C4-2B (cell line): ENCODE results near the gene FOXF2.
A peak's percentile ranks its signal among the peaks of the same experiment; 100 is the strongest.

Experiments used
- H3K27ac ChIP-seq: fragments of 450-650 bp; 2 replicates; pipeline ENCODE4 v1.5.1; 2017
- CTCF ChIP-seq: fragments of 450-650 bp; conservative IDR thresholded peaks from 2 replicates; pipeline ENCODE4 v1.5.1; 2017; ENCODE audit warnings: mild to moderate bottlenecking
- ZFX ChIP-seq: fragments of 450-650 bp; IDR thresholded peaks from 2 replicates; pipeline ENCODE4 v1.6.1; 2017

FOXF2 gene

GRCh38 chr6:1423578-1423977 is 34.2 kb downstream of the FOXF2 start:
- TF ChIP-seq ZFX = no peak
- no peak for TF ChIP-seq CTCF

GRCh38 chr6:1424306-1424927 is 35.0 kb downstream of the FOXF2 start:
- H3K27ac ChIP-seq = no peak overlapping the region
- TF ChIP-seq CTCF = peak; percentile 88
- TF ChIP-seq ZFX = no peak

More at GRCh38 chr6:1423578-1423977, 34.2 kb downstream of the FOXF2 start:
- no peak overlapping the region for H3K27ac ChIP-seq

- no peak for TF ChIP-seq ZFX
- no peak for TF ChIP-seq CTCF
- no peak overlapping the region for H3K27ac ChIP-seq
These were observed 37.0 kb downstream of the FOXF2 start for GRCh38 chr6:1426416-1426815.

- H3K27ac ChIP-seq = no peak overlapping the region
These were observed 46.4 kb downstream of the FOXF2 start for GRCh38 chr6:1435806-1436205.

GRCh38 chr6:1436334-1437306 is 47.2 kb downstream of the FOXF2 start:
- H3K27ac ChIP-seq = no peak overlapping the region
- TF ChIP-seq CTCF = peak; percentile 81
- TF ChIP-seq ZFX = no peak

More at GRCh38 chr6:1435806-1436205, 46.4 kb downstream of the FOXF2 start:
- TF ChIP-seq CTCF (no peak), ZFX (no peak)

GRCh38 chr6:1437553-1438406 is 48.4 kb downstream of the FOXF2 start:
- H3K27ac ChIP-seq = no peak overlapping the region
- TF ChIP-seq ZFX (no peak), CTCF (no peak)
